Esophagus muscularis mucosa (tissue), 4 donors: ENCODE measurements around the gene CPNE6. TPM values are rescaled to one million over a fixed set of nuclear protein-coding genes. Genes with fewer than 3 reads are reported as not detected.

Experiments used
- DNase-seq: peaks from one replicate; pipeline ENCODE4 v3.0.0-alpha.2; 2017; ENCODE audit errors: extremely low spot score
- H3K27ac ChIP-seq, 4 donors: fragments of 200-600 bp; sonication (generic); replicated peaks in 1 of 4; 1 replicate in 3 of 4; 2 replicates in 1 of 4; pipeline ENCODE4 v1.5.1; 2016 to 2019; ENCODE audit warnings: mild to moderate bottlenecking in 1 of 4
- H3K27me3 ChIP-seq, 4 donors: fragments of 200-600 bp; sonication (generic); one replicate each; pipeline versions ENCODE4 v1.5.1 to v1.6.0; 2016 to 2019
- H3K36me3 ChIP-seq, 4 donors: fragments of 200-600 bp; sonication (generic); one replicate each; pipeline ENCODE4 v1.5.1; 2016 to 2019
- H3K4me1 ChIP-seq, 4 donors: fragments of 200-600 bp; sonication (generic); one replicate each; pipeline ENCODE4 v1.5.1; 2016 to 2019
- H3K4me3 ChIP-seq, 4 donors: fragments of 200-600 bp; sonication (generic); 1 replicate in 2 of 4; 2 replicates in 2 of 4; pipeline ENCODE4 v1.5.1; 2016 to 2019; ENCODE audit warnings: mild to moderate bottlenecking in 4 of 4, moderate library complexity in 1 of 4
- H3K9me3 ChIP-seq, 4 donors: fragments of 200-600 bp; sonication (generic); 1 replicate in 3 of 4; 2 replicates in 1 of 4; pipeline ENCODE4 v1.5.1; 2016 to 2019
- EP300 ChIP-seq: sonication (generic); formaldehyde crosslinking; IDR thresholded peaks from one replicate; pipeline ENCODE4 v1.6.1; 2017; ENCODE audit warnings: antibody characterized with exemption
- POLR2A ChIP-seq: fragments of 450-650 bp; IDR thresholded peaks from one replicate; pipeline ENCODE4 v1.6.1; 2017; ENCODE audit warnings: antibody characterized with exemption, moderate library complexity, mild to moderate bottlenecking, low read depth
- POLR2AphosphoS5 ChIP-seq, 2 donors: sonication (generic); formaldehyde crosslinking; IDR thresholded peaks; one replicate each; pipeline ENCODE4 v1.6.1; 2017; ENCODE audit warnings: antibody characterized with exemption in 2 of 2
- WGBS: methylation state at CpG from one replicate; pipeline ENCODE4 v1.1.5; 2018; 5-methylcytosine and 5-hydroxymethylcytosine counted together
- intact Hi-C: fragments of 100-400 bp; cut with DNase I; formaldehyde crosslinking; loops from one replicate; pipeline ENCODE4 v1.15.1; 2023
- total RNA-seq, 4 donors: library from RNA; depleted of rRNA; stranded (reverse); fragments of >200 nt; gene quantifications; one replicate each; pipeline versions ENCODE4 v1.1.0 to v1.2.1, GENCODE V29; 2016
- TF ChIP-seq, protein P1 (sequence below), 3 experiments: fragments of 200-600 bp in 2 of 3; fragments of 450-650 bp in 1 of 3; sonication (generic) in 2 of 3; IDR thresholded peaks; one replicate each; pipeline ENCODE4 v1.5.1; 2017 to 2019; ENCODE audit warnings: antibody characterized with exemption in 3 of 3, mild to moderate bottlenecking in 2 of 3, moderate library complexity in 1 of 3

The CPNE6 gene
- total RNA-seq, 4 donors from 2014 or later = 0.26 to 0.34 (median 0.33) TPM; not detected in 1

DNA sequence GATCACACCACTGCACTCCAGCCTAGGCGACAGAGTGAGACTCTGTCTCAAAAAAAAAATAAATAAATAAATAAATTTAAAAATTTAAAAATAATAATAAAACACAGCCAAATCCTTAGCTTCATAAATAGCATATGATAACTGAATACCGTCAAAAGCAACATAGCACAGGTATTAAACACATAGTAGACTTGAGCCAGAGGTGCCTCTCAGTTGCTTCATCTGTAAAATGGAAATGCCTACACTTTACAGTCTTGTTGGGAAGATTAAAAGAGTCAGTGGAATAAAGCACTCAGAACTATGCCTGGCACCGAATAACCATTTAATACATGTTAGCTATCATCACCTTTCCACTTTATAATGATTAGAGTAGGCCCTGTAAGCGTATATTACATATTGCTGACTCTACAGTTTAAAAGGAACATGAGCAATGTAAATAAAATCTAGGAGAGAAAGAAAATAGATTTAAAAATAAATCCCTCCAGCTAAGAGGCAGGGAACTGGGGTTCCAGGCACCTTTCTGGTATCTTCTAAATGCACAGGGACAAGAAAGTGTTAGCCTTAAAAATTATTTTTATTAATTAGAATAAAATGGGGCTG lies 35.4 kb downstream of the CPNE6 start:
- DNase-seq = no peak
- 89% methylated on average over 4 of the region's 4 CpGs for WGBS
- Histone ChIP-seq H3K27ac (no peak overlapping the region), H3K4me1 (peaks cover 5 to 13% (median 11%) of the 10 kb centered on the region in 4 donors), H3K4me3 (no peak overlapping the region), H3K27me3 (no peaks in the 10 kb centered on the region), H3K9me3 (no peaks in the 10 kb centered on the region), H3K36me3 (peaks cover 0 to 8% (median 6%) of the 10 kb centered on the region in 4 donors)
- intact Hi-C loops = loop anchor here (5.0 kb wide), 1 partner anchor 56 kb away; the partner anchor contains the start of gene IRF9
- TF ChIP-seq, protein P1, sequence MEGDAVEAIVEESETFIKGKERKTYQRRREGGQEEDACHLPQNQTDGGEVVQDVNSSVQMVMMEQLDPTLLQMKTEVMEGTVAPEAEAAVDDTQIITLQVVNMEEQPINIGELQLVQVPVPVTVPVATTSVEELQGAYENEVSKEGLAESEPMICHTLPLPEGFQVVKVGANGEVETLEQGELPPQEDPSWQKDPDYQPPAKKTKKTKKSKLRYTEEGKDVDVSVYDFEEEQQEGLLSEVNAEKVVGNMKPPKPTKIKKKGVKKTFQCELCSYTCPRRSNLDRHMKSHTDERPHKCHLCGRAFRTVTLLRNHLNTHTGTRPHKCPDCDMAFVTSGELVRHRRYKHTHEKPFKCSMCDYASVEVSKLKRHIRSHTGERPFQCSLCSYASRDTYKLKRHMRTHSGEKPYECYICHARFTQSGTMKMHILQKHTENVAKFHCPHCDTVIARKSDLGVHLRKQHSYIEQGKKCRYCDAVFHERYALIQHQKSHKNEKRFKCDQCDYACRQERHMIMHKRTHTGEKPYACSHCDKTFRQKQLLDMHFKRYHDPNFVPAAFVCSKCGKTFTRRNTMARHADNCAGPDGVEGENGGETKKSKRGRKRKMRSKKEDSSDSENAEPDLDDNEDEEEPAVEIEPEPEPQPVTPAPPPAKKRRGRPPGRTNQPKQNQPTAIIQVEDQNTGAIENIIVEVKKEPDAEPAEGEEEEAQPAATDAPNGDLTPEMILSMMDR (IDR thresholded peaks at IDR 0.05) = no peak
- TF ChIP-seq POLR2A (no peak), EP300 (no peak), POLR2AphosphoS5 (IDR thresholded peaks at IDR 0.05) (no peak)

DNA sequence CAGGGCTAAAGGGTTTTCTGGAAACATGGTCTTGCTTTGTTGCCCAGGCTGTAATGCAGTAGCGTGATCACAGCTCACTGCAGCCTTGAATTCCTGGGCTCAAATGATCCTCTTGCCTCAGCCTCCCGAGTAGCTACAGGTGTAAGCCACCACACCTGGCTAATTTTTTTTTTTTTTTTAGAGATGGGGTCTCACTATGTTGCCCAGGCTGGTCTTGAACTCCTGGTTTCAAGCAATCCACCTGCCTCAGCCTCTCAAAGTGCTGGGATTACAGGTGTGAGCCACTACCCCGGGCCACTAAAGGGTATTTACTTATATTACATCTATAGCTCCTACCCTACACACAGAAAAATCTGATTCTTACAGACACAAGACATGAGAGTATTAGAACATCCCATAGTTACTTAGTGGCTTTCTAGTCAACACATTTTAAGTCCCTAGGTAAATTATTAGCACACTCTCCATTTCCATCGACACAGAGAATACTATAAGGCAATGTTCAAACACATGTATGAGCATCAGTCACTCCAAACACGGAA lies 37.0 kb downstream of the CPNE6 start:
- no peak for DNase-seq
- intact Hi-C loops = loop anchor here (2.0 to 5.0 kb wide), 2 partner anchors 50 to 54 kb away; partner anchors contain the start of gene IRF9
- WGBS = 44% methylated on average over 5 of the region's 5 CpGs
- Histone ChIP-seq H3K27me3 (no peaks in the 10 kb centered on the region), H3K27ac (peak overlapping the region in 3 of 4 donors; percentile 13 to 42 (median 39)), H3K4me3 (no peak overlapping the region), H3K4me1 (peaks cover 9 to 15% (median 13%) of the 10 kb centered on the region in 4 donors), H3K36me3 (peaks cover 0 to 5% (median 4%) of the 10 kb centered on the region in 4 donors), H3K9me3 (no peaks in the 10 kb centered on the region)
- TF ChIP-seq POLR2AphosphoS5 (IDR thresholded peaks at IDR 0.05) = no peak
- TF ChIP-seq POLR2A = no peak
- no peak for TF ChIP-seq EP300
- TF ChIP-seq, protein P1 (IDR thresholded peaks at IDR 0.05) = no peak

DNA sequence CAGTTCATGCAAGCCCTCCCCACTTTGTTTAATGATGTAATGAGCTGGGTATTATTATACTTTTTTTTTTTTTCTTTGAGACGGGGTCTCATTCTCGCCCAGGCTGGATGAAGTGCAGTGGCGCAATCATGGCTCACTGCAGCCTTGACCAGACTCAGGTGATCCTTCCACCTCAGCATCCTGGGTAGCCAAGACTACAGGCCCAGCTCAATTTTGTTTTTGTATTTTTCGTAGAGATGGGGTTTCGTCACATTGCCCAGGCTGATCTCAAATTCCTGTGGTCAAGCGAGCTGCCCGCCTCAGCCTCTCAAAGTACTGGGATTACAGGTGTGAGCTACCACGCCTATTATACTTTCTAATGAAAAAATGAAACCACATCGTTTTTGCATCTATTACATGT lies 38.7 kb downstream of the CPNE6 start:
- H3K36me3 ChIP-seq = no peaks in the 10 kb centered on the region
- 80% methylated on average over 9 of the region's 9 CpGs for WGBS
- H3K4me1 ChIP-seq = peaks cover 12 to 18% (median 15%) of the 10 kb centered on the region in 4 donors
- H3K4me3 ChIP-seq = no peak overlapping the region
- DNase-seq = no peak
- intact Hi-C loops = no loop called here
- H3K27ac ChIP-seq = no peak overlapping the region
- TF ChIP-seq EP300 (no peak), POLR2A (no peak), POLR2AphosphoS5 (IDR thresholded peaks at IDR 0.05) (no peak)
- TF ChIP-seq, protein P1 (IDR thresholded peaks at IDR 0.05) = no peak
- H3K27me3 ChIP-seq = no peaks in the 10 kb centered on the region
- no peaks in the 10 kb centered on the region for H3K9me3 ChIP-seq

DNA sequence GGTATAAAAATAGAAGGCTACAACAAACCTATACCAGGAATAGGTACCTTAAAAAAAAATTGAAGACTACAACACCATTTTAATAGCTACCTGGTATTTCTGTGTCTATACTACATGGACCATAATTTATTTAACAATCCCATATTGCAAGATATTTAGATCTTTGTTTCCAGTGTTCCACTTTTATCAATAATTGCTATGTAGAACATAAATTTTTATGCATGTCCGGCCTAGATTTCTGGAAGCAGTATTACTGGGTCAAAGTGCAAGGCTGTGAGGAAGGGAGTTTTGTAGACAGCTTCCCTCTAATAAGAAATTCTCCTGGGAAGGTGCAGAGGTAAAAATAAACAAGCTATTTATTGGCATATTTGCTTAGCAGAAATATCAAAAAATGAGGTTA lies 39.2 kb downstream of the CPNE6 start:
- 65% methylated on average over 1 of the region's 1 CpG for WGBS
- no peak for DNase-seq
- no peaks in the 10 kb centered on the region for H3K9me3 ChIP-seq
- H3K4me1 ChIP-seq = peaks cover 14 to 20% (median 18%) of the 10 kb centered on the region in 4 donors
- H3K27me3 ChIP-seq = no peaks in the 10 kb centered on the region
- intact Hi-C loops = no loop called here
- no peak overlapping the region for H3K4me3 ChIP-seq
- H3K36me3 ChIP-seq = no peaks in the 10 kb centered on the region
- no peak overlapping the region for H3K27ac ChIP-seq
- TF ChIP-seq POLR2A (no peak), POLR2AphosphoS5 (IDR thresholded peaks at IDR 0.05) (no peak), EP300 (no peak)
- TF ChIP-seq, protein P1 (IDR thresholded peaks at IDR 0.05) = no peak
